Fibroblast of mammary gland (primary cell): Measurements from ENCODE around the gene IARS2.
A peak's percentile ranks its signal among the peaks of the same experiment; 100 is the strongest.

Source experiments
- DNase-seq: peaks from one replicate; pipeline ENCODE4 v3.0.0-alpha.2; 2010; ENCODE audit warnings: low read depth
- H3K4me3 ChIP-seq: 2 replicates; pipeline ENCODE4 v1.5.1; 2011; ENCODE audit warnings: low read depth, mild to moderate bottlenecking, low read length, moderate library complexity; ENCODE audit not compliant: control insufficient read depth
- TF ChIP-seq, protein P1 (sequence below): conservative IDR thresholded peaks from 2 replicates; pipeline ENCODE4 v1.5.1; 2011; ENCODE audit warnings: low read depth, low read length, inconsistent platforms; ENCODE audit not compliant: control insufficient read depth, insufficient read depth

Gene IARS2

GRCh38 chr1:220182656-220183055 is 88.7 kb downstream of the IARS2 start:
- H3K4me3 ChIP-seq, result no peak overlapping the region
- DNase-seq, result no peak
- TF ChIP-seq, protein P1, sequence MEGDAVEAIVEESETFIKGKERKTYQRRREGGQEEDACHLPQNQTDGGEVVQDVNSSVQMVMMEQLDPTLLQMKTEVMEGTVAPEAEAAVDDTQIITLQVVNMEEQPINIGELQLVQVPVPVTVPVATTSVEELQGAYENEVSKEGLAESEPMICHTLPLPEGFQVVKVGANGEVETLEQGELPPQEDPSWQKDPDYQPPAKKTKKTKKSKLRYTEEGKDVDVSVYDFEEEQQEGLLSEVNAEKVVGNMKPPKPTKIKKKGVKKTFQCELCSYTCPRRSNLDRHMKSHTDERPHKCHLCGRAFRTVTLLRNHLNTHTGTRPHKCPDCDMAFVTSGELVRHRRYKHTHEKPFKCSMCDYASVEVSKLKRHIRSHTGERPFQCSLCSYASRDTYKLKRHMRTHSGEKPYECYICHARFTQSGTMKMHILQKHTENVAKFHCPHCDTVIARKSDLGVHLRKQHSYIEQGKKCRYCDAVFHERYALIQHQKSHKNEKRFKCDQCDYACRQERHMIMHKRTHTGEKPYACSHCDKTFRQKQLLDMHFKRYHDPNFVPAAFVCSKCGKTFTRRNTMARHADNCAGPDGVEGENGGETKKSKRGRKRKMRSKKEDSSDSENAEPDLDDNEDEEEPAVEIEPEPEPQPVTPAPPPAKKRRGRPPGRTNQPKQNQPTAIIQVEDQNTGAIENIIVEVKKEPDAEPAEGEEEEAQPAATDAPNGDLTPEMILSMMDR, result no peak

DNA sequence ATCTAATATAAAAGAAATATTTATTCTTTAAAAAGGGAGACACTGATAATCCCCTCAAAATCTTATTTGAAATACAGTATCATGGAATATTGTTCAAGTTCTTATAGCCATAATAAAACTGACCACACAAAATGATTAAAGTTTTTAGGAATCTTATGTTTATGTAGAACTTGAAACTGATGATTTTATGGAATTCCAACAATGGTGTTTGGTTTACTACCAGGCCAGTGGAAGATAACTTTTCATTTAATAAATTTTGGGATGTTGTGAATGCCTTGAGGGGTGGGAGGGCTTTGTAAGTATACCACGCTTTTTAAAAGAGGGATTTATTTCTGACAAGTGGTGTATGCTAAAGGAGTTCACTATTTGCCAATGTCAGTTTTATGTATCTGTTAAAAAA is 90.6 kb downstream of the IARS2 start:
- TF ChIP-seq, protein P1, result no peak
- no peak for DNase-seq
- H3K4me3 ChIP-seq, result no peak overlapping the region

DNA sequence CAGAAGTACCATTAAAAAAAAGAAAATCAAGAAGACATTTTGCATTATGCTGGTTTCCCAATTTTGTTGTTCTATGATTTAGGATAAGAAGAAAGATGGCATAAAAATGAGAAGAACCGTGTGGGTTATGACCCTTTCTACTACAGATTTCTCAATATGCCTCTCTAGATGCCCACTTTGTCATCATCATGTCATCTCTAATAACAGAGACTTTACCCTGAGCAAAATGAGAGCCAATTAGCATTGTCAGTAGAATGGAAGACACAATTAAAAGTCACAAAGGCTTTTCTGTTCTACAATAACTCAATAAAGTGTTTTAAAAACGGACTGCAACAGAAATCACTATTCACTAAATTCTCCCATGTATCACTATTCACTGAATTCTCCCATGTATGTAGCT is 92.8 kb downstream of the IARS2 start:
- no peak overlapping the region for H3K4me3 ChIP-seq
- no peak for DNase-seq
- TF ChIP-seq, protein P1, result no peak

GRCh38 chr1:220188538-220188937 is 94.6 kb downstream of the IARS2 start:
- no peak overlapping the region for H3K4me3 ChIP-seq
- TF ChIP-seq, protein P1, result no peak
- no peak for DNase-seq

DNA sequence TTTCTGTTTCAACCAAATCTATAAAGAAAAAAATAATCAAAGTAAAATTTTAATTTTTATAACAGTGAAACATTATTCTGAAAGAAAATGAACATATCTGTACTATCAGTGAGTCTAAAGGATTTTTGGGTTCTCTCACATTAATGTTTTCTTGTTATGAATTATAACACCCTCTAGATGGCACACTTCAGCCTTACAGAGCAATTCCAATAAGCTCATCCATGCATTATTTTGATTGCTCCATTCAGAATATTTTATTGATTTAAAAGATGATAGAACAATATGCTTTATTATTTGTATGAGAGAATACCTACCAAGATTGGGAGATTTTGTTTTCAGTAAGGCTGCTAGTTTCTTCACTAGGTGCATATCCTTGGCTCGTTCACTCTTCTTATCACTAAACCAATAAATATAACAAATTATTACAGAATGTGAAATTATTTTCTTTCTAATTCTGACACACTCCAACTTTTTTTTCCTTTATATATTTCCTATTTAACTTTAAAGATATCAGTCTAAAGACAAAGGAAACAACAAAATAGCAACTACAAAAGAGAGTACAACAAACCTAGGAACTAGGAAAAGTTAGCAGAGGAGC is 95.9 kb downstream of the IARS2 start:
- peak; percentile 53 for DNase-seq
- H3K4me3 ChIP-seq, result no peak overlapping the region
- TF ChIP-seq, protein P1, result peak; percentile 58

GRCh38 chr1:220195701-220196100 is 101.8 kb downstream of the IARS2 start:
- H3K4me3 ChIP-seq, result no peak overlapping the region
- TF ChIP-seq, protein P1, result no peak
- DNase-seq, result no peak
